DMS153 treated with DMSO at 0.1 percent for 48 hours (cell line): ENCODE measurements around the gene GPR33.
A peak's percentile ranks its signal among the peaks of the same experiment; 100 is the strongest.

Experiments
- DNase-seq: peaks from one replicate; lab custom pipeline; 2025; ENCODE audit not compliant: unreplicated experiment; lab: John Stamatoyannopoulos, UW

The GPR33 gene, protein sequence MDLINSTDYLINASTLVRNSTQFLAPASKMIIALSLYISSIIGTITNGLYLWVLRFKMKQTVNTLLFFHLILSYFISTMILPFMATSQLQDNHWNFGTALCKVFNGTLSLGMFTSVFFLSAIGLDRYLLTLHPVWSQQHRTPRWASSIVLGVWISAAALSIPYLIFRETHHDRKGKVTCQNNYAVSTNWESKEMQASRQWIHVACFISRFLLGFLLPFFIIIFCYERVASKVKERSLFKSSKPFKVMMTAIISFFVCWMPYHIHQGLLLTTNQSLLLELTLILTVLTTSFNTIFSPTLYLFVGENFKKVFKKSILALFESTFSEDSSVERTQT

DNA sequence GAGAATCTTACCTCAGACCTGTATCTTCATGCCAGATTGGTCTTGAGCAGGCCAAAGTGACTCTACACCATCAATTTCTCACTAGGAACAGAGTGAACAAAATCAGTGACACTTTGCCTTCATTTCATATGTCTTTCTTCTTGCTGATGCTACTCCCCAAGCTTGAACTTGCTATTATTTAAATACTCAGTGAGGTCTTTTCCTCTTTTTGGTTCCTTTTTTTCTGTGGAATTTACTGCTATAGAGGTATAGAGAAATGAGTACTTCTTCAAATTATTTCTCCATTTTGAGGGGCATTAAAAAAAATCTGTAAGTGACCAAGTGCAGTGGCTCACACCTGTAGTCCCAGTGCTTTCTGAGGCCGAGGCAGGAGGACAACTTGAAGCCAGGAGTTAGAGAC, at the start of gene GPR33:
TSS of gene GPR33 (minus strand) at position 154 of the 400 bp plus-strand sequence. CDS start 4,074 bp downstream, outside the sequence.
- no peak for DNase-seq

DNA sequence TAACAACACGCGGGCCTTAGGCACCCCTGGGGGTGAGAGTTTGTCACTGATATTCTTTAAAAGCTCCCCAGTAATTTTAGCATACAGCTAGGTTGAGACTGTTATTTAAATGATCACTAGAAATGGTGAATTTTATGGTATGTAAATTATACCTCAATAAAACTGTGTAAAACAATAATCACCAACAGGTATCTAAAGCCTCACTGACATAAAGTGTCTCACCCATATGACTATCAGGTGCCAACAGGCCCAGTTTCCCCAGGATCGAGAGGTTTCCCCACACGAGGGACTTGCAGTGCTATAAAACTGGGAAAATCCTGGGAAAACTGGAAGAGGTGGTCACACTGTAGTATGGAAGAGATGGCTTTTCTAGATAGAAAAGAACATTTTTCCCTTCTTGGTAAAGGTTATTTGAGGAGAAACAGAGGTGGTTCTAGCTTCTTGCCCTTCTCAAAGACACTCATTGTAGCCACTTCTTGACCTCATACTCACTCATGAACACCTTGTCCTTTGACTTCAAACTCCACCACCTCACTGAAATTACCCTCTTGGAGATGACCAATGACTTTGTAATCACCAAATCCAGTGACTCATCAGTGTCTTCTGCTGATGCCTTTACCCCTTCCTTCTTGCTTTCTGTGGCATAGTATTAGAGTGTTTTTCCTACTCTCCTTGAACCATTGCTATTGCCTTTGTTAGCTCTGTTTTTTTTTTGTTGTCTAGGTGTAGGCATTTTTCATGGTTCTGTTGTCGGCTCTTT, 48.5 kb upstream of the GPR33 start:
- no peak for DNase-seq

DNA sequence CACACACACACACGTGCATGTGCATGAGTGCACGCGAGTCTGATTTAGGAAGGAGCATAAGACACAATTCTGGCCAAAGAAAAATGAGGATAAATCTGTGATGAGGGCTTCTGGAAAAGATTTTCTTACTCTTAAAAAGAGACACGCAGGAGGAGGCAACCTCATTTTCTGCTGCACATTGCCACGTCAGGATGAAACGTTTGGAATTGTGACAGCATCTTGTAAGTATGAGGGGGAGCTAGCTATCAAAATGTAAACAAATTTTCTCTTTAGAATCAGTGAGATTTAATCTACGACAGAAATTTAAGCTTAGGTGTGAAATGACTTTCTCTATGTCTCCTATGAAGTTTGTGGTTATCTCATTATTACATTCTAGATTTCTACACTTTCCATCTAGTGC, 42.3 kb upstream of the GPR33 start:
- DNase-seq = no peak

DNA sequence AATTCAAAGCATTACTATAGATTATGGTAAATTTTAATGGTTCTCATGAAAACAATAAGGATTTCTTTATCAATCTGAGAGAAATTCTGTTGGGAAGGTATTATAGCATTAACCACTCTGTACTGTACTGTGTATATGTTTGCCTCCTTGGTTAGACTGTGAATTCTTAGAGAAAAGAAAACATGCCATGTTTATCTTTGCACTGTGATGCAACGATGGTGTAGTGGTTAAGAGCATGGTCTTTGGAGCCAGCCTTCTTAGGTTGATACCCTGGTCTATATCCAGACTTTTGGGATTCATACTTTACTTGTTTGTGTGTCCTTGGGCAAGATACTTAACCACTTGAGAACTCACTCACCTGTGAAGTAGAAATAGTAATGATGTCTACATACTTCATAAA, 41.2 kb upstream of the GPR33 start:
- no peak for DNase-seq

DNA sequence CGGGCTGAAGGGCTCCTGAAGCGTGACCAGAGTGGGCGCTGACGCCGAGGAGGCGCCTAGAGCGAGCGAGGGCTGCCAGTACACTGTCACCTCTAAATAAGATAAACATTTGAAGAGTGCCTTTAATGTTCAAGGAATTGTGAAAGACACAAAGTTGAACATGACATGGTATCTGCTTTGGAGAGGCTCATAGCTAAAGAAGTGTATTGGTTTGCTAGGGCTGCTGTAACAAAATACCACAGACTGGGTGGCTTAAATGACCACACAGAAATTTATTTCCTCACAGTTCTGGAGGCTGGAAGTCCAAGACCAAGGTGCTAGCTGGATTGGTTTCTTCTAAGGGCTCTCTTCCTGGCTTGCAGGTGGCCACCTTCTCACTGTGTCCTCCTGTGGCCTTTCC, 39.7 kb upstream of the GPR33 start:
- DNase-seq = no peak

DNA sequence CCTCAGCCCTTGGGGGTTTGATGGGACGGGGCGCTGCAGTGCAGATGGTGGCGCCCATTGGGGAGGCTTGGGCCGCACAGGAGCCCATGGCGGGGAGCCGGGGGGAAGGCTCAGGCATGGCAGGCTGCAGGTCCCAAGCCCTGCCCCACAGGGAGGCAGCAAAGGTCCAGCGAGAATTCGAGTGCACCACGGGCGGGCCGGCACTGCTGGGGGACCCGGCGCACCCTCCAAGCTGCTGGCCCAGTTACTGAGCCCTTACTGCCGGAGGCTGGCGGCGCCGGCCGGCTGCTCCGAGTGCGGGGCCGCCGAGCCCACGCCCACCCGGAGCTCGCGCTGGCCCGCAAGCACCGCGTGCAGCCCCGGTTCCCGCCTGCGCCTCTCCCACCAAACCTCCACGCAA, 39.2 kb upstream of the GPR33 start:
- DNase-seq = no peak

DNA sequence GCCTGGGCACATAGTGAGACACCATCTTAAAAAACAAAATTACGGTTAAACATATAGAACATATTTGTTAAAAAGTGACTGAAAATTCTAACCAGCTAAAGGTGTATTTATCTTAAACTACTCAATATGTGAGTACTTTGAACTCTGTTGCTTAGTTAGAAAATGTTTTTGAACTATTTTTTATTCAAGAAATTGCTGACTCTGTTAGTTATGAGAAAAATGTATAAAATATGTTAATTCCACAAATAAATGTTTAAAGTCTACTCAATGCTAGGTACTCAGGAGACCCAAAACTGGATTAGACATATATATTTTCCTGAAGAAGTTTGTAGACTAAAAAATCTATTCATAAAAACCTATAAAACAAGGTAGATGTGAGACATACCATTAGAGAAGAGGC, 23.0 kb upstream of the GPR33 start:
- DNase-seq = no peak

DNA sequence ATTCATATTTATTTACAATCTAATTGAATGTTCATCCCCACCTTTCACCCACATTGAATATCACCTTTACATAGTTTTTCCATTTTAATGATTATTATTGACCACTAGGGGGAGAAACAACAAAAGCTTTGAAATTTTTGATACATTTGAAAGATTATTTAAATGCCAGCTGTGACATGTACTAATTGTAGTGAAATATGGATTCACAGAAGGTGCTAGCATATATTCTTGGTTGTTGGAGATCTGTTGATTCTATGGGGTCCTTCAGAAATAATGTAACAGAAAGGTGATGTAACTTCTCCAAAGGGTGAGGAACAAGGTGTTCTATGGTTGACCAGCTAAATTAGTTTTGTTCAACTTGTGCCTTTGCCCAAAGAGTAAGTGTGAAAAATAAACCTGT, 22.4 kb upstream of the GPR33 start:
- peak; percentile 43 for DNase-seq

DNA sequence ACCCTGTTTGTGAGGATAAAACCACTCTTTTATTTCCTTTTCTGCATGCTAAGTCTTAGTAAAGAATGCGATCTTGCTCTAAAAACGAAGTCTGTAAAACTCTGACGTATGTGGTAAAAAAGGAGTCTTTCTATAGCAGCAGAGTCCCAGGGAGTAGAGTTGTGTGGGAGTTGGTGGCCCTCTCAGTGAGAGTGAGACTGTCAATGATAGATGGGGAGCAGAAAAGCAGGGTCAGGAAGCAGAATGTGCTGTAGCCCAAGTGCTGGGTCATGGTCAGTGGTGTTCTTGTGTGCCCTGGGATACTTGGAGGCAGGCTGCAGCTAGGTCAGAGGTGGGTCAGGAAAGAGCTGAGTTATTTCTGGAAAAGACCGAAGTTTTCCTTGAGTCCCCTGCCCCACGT, 20.3 kb upstream of the GPR33 start:
- DNase-seq = no peak

DNA sequence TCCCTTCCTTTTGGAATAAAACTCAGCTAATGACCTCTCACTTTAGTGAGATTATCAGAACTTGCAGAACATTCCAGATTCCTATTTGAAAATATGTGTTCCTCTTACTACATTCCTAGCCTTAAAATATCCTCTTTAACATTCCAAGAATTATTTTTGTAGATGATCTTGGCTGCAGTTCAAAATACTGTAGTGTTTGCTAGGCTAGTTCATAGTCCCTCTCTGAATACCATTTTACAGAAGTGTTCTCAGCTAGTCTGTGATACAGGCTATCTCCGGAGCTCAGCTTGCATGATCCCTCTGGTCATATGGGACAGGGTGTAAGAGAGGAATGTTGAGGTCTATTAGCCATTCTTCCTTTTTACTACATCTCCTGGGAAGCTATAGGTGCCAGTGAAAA, 17.6 kb upstream of the GPR33 start:
- DNase-seq = no peak

DNA sequence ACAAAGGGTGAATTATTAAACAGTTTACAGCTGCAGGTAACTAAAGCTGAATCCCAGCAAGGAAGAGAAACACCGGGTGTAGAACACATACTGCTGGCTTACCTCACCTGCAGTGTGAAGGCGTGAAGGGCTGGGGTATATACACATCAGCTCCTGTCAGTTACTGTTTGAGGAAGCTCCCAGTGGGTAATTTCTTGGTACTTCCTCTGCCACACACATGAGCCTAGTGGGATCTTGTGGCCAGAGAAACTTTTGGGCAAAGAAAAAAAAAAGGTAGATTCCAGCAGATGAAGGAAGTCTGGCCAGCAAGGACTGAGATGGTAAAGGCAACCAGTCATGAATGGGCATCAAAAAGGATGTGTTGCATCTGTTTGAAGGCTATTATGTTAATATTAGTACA, 14.0 kb upstream of the GPR33 start:
- no peak for DNase-seq

DNA sequence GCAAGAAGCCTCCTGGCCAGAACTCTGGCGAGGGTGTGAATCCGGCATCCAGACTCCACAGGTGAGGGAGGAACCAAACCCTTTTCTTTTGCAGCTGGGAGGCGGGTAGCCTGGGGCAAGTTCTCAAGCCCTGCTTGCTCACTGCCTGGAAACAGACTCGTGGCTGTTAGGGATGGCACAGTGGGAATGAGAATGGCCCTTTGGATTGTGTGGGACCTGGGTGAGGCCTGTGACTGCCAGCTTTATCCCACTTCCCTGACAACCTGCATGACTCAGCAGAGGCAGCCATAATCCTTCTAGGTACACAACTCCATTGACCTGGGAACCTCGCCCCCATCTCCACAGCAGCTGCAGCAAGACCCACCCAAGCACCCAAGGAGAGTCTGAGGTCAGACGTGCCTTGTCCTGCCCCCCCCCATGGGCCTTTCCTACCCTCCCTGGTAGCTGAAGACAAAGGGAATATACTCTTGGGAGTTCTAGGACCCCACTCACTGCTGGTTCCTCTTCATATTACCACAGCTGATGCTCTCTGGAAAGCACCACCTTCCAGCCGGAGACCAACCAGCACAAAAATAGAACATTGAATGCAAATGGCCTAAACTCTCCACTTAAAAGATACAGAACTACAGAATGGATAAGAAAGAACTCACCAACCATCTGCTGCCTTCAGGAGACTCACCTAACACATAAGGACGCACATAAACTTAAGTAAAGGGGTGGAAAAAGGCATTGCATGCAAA, 5.1 kb upstream of the GPR33 start:
- DNase-seq = no peak

DNA sequence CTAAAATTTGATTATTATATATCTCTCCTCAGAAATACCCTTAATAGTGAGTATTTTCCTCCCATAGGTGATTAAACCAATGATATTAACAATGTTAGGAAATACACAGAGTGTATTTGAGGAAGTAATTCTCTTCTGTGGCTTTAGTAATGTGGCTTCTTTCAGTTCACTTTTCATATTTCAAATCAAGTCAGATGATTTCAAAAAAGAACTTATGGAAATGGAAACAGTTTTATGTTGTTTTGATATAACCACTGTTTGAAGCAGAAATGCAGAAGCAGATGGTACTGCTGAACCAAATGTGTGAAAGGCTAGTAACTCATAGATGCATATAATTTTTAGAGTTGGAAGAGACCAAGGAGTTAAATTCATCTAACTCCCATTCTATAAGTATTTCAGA, 1.9 kb upstream of the GPR33 start:
- DNase-seq = no peak

DNA sequence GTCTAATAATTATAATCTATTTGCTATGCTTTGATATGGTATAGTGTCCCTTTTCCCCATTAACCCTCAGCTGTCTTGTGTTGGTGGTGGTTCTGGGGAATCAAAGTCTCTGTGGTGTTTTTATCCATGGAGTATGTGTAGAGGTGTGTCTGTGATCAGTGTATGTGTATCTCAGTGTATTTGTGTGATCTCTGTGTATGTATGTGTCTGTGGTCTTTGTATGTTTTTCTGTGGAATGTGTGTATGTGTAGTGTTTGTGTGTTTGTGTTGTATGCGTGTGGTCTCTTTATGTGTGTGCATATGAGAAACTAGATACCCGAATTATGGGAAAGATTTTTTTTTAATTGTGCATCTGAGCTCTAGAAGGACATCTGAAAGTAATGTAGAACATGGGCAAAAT, 1.1 kb downstream of the GPR33 start:
- DNase-seq = no peak

DNA sequence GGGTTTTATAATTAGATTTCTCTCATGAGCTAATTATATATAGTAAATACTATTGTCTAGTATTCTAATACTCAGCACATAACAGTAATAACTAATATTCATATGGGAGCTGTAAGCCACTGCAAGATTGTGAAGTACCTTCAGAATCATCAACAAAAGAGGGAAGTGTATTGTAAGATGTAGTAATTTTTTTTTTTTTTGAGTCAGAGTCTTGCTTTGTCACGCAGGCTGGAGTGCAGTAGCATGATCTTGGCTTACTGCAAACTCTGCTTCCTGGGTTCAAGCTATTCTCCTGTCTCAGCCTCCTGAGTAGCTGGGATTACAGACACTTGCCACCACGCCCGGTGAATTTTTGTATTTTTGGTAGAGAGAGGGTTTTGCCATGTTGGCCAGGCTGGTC, 3.1 kb downstream of the GPR33 start:
- DNase-seq = no peak

DNA sequence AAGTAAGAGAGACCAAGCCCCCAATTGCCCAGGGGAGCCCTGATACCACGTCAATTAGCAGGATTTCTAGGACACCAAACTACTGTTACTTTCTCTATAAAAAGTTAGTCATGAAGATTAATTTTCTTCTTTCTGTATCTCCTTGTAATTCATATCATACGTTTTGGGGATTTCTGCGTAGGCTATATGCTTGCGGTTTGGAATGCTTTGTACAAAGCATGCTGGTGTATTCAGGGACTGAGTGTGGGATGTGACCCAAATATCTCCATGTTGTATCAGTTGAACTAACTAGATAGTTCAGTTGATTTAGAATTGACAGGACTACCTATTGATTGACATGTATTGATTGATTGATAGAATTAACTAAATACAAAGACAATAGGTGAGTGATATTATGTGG, 7.7 kb downstream of the GPR33 start:
- no peak for DNase-seq

DNA sequence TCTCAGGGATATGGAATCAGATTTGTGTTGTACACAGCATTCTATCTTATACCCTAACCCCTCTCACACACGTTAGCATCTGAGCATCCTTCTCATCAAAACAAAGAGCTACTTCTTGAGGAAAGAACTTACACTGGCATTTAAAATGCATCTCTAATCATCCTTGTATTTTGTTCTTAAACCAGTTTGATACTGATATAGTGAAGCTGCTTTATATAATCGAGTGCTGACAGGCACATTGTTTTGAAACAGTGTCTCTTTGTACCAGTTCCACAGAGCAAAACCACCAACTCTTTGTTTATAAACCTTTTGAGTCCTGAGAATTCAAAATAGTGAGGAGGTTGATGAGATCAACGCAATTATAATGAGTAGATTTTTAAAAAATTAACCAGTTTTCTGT, 8.8 kb downstream of the GPR33 start:
- DNase-seq = no peak

DNA sequence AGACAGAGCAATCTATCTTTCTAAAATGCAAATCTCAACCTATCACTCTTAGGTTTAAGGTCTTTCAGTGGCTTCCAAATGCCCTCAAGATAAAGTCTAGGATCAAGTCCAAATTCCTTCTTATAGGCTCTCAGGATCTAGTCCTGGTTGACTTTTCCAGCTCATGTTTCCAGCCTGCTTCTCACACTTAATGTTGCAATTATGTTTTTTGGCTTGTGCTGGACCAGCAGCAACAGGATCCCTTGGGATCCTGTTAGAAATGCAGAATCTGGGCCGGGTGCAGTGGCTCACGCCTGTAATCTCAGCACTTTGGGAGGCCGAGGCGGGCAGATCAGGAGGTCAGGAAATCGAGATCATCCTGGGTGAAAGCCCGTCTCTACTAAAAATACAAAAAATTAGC, 10.6 kb downstream of the GPR33 start:
- no peak for DNase-seq

DNA sequence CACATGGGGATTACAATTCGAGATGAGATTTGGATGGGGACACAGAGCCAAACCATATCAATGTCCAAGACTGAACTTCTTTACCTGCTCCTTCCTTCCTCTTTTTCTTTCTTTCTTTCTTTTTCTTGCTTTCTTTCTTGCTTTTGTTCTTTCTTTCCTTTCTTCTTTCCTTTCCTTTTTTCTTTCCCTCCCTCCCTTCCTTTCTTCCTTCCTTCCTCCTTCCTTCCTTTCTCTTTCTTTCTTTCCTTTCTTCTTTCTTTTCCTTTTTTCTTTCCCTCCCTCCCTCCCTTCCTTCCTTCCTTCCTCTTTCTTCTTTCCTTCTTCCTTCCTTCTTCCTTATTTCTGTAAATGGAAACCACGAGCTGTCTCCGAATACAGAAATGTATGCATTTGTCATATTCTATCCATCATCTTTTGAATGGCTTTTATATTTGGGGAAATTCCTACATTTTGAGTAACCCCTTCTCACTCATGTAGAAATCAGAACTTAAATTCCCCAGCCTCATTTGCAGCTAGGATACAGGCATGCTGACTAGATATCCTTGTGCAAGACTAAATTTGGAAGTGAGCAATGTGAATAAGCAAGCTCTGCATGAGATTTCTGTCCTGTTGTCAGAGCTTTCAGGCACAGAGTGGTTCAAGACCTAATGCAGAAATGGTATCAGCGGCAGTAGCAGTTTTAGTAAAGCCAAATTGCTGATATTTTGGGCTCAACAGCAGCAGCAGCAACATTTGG, 11.5 kb downstream of the GPR33 start:
- DNase-seq = no peak

DNA sequence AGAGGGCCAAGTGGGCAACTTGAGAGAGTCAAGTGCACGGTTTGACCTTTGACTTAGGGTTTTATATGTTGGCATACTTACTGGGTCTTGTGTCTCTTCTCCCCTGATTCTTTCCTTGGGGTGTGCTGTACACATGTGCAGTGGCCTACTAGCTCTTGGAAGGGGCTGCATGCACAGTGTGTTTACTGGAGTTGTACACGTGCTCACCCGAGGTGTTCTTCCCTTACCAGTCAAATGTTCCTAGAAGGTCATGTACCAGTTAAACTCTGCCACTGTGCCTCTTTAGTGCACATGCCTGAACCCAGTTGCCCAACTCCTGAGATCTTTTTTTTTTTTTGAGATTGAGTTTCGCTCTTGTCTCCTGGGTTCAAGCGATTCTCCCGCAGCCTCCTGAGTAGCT, 21.3 kb downstream of the GPR33 start:
- DNase-seq = no peak

DNA sequence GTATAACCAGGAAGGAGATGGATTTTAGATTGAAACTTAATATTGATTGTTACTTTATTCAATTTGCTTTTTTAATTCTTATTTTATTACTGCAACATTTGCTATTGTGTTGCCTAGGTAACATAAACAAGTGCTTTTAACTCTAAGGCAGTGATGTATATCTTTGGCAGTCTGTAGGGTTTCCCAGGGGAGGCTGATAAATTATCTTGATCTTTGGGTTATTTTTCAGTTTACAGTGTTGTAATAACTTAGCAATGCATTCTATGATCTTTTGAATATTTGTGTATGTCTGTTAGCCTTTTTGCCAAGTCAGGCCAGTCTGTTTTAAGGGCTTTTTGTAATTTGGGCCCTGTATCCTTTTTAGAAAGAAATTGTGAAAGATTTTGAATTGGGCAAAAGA, 22.7 kb downstream of the GPR33 start:
- no peak for DNase-seq
